ENCODE data around the gene NEMP2. TPM values are rescaled to one million over a fixed set of nuclear protein-coding genes. Genes with fewer than 3 reads are reported as not detected.
A peak's percentile ranks its signal among the peaks of the same experiment; 100 is the strongest.

The NEMP2 gene
- total RNA-seq, 1 donor from 2014 or later = 9.5 TPM

GRCh38 chr2:190462611-190463010 is 71.9 kb downstream of the NEMP2 start:
- Histone ChIP-seq H3K4me3 (no peak overlapping the region), H3K27me3 (ENCODE audit: low read depth) (no peaks in the 10 kb centered on the region), H3K27ac (no peak overlapping the region), H3K4me1 (peaks cover 12% of the 10 kb centered on the region), H3K9me3 (no peaks in the 10 kb centered on the region), H3K36me3 (no peaks in the 10 kb centered on the region)
- intact Hi-C loops (cut with DNase I) = no loop called here
- TF ChIP-seq CTCF (IDR thresholded peaks at IDR 0.05) = no peak
- DNase-seq = no peak
- ATAC-seq = no peak

GRCh38 chr2:190462181-190462580 is 72.3 kb downstream of the NEMP2 start:
- no peak overlapping the region for H3K4me3 ChIP-seq
- H3K4me1 ChIP-seq = peaks cover 7% of the 10 kb centered on the region
- H3K9me3 ChIP-seq = no peaks in the 10 kb centered on the region
- H3K27me3 ChIP-seq (ENCODE audit: low read depth) = no peaks in the 10 kb centered on the region
- no peak overlapping the region for H3K27ac ChIP-seq
- DNase-seq = no peak
- intact Hi-C loops (cut with DNase I) = no loop called here
- no peaks in the 10 kb centered on the region for H3K36me3 ChIP-seq
- ATAC-seq = no peak
- no peak for TF ChIP-seq CTCF (IDR thresholded peaks at IDR 0.05)

DNA sequence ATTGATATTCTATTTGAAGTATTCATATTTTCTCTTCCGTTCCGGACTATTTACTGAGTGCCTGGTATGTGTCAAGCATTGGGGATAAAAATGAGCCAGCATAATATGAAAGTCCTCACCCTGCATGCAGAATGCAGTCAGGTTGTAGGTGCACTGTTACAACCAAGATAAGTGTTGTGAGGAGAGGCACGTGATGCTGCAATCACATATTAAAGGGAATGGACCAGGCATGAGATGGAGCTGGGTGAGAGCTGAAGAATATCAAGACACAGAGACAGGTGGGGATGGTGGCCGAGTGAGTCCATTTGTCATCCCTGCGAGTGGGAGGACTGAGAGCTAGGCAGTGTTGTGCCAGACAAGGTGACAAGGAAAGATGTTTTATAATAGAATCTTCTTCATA is 74.0 kb downstream of the NEMP2 start:
- Histone ChIP-seq H3K36me3 (no peaks in the 10 kb centered on the region), H3K4me1 (no peaks in the 10 kb centered on the region), H3K27me3 (ENCODE audit: low read depth) (no peaks in the 10 kb centered on the region), H3K4me3 (no peak overlapping the region), H3K9me3 (no peaks in the 10 kb centered on the region), H3K27ac (no peak overlapping the region)
- ATAC-seq = no peak
- DNase-seq = no peak
- intact Hi-C loops (cut with DNase I) = no loop called here
- TF ChIP-seq CTCF (IDR thresholded peaks at IDR 0.05) = no peak

GRCh38 chr2:190459881-190460280 is 74.6 kb downstream of the NEMP2 start:
- H3K27ac ChIP-seq = peak overlapping the region; percentile 20
- no peak for TF ChIP-seq CTCF (IDR thresholded peaks at IDR 0.05)

GRCh38 chr2:190458352-190459107 is 76.0 kb downstream of the NEMP2 start:
- intact Hi-C loops (cut with DNase I) = no loop called here
- no peak overlapping the region for H3K27ac ChIP-seq
- H3K36me3 ChIP-seq = no peaks in the 10 kb centered on the region
- no peak for ATAC-seq
- no peaks in the 10 kb centered on the region for H3K27me3 ChIP-seq (ENCODE audit: low read depth)
- DNase-seq = no peak
- no peaks in the 10 kb centered on the region for H3K4me1 ChIP-seq
- no peak overlapping the region for H3K4me3 ChIP-seq
- no peak for TF ChIP-seq CTCF (IDR thresholded peaks at IDR 0.05)
- no peaks in the 10 kb centered on the region for H3K9me3 ChIP-seq

More at GRCh38 chr2:190459881-190460280, 74.6 kb downstream of the NEMP2 start:
- DNase-seq (no peak), ATAC-seq (no peak)
- H3K36me3 ChIP-seq = no peaks in the 10 kb centered on the region
- H3K4me3 ChIP-seq = no peak overlapping the region
- H3K9me3 ChIP-seq = no peaks in the 10 kb centered on the region
- H3K27me3 ChIP-seq (ENCODE audit: low read depth) = no peaks in the 10 kb centered on the region
- no peaks in the 10 kb centered on the region for H3K4me1 ChIP-seq
- intact Hi-C loops (cut with DNase I) = no loop called here
